HS-27A (cell line): ENCODE data around the gene REEP2.
"Not testable (repeated sequence)": the region's sequence is repeated elsewhere in the genome, so short reads cannot be mapped to it uniquely, and the experiment has no call there.

ENCODE experiments used
- DNase-seq: peaks from one replicate; pipeline ENCODE4 v3.0.0-alpha.2; 2012; ENCODE audit warnings: low read depth, missing footprints

Gene REEP2, protein sequence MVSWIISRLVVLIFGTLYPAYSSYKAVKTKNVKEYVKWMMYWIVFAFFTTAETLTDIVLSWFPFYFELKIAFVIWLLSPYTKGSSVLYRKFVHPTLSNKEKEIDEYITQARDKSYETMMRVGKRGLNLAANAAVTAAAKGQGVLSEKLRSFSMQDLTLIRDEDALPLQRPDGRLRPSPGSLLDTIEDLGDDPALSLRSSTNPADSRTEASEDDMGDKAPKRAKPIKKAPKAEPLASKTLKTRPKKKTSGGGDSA

DNA sequence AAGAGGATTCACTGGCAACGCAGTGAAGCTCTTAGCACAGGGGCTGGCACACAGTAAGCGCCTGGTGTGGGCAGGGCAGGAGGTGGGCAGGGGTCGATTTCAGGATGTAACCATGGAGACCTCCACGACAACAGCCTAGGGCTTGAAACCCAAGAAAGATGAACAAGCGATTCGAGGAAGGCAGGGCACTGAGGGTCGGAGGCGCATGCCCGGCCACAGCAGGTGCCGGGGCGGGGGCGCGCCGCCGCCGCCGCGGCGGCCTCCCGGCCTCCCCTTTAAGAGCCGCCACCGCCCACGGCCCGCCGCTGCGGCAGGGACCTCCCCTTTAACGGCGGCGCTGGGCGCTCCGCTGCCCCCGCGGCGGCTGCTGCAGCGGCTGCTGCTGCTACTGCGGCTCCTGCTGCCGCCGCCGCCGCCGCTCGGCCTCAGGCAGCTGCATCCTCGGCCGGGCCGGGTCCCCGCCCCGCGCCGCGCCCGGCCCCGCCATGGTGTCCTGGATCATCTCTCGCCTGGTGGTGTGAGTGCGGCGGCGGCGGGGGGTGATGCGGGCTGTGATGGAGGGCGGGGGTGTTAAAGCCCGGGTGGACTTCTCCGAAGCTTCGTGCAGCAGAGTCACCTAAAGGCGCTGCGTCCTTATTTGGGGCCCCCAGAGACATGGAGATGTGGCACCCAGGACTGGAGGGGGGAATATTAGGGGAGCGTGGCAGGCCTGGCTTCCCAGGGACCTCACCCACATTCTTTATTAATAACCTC is at the start of gene REEP2:
Gene REEP2, plus strand, starts transcription at position 334 of the 753 bp plus-strand sequence. Its CDS starts 152 bp downstream, at position 486.
- no peak for DNase-seq

DNA sequence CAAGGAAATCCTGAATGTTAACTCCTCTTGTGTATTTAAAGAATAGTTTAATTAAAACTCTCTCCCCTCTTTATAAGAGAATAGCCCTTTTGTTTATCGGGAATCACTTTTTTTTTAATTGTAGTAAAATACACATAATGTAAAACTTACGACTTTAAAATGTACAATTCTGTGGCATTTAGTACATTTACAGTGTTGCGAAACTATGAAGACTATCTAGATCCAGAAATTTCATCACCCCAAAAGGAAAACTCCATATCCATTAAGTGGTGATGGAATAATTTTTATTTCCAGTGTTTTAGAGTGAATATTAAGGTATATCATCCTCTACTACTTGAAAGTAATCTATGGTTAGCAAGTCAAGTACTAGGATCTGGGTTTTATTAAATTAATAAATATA is 49.5 kb upstream of the REEP2 start:
- no peak for DNase-seq

DNA sequence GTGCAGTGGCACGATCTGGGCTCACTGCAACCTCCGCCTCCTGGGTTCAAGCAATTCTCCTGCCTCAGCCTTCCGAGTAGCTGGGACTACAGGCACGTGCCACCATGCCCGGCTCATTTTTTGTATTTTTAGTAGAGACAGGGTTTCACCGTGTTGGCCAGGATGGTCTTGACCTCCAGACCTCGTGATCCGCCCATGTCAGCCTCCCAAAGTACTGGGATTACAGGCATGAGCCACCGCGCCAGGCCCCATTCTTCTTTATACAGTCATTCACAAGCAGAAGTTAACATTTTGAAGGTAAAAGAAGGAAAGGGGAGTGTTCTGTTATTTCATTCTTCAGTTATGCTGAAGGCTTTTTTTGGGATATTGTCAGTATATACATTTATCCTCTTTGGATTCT is 48.9 kb upstream of the REEP2 start:
- not testable (repeated sequence) for DNase-seq

DNA sequence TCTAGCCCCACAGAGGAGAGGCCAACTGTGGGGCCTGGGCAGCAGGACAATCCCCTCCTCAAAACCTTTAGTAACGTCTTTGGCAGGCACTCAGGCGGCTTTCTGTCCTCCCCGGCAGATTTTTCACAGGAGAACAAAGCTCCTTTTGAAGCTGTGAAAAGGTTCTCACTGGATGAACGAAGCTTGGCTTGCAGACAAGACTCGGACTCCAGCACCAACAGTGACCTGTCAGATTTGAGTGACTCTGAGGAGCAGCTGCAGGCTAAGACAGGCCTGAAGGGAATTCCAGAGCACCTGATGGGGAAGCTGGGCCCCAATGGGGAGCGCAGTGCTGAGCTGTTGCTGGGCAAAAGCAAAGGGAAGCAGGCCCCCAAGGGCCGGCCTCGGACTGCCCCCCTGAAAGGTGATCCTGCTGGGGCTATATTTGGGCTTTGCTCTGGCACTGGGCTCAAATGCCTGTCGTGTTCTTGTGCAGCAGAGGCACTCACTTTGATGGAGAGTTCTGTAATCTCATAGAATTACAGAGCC is 46.9 kb upstream of the REEP2 start:
- no peak for DNase-seq

DNA sequence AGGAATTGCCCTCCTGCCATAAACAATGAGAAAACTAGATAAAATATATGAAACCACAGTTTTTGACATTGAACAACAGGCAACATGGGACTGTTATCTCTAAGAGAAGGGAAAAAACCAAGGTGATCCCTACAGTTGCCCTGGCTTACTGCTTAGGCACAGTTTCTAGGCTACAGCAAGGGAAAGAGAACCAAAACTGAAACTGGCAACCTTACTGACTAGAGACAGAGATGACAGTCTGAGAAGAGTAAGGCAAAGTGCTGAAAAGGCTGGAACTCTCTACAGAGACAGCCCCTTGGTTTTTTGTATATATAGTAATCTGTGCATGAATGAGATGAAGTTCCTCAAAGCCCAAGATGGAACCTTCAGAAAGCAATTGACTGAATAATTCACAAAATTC is 36.2 kb upstream of the REEP2 start:
- DNase-seq: no peak

DNA sequence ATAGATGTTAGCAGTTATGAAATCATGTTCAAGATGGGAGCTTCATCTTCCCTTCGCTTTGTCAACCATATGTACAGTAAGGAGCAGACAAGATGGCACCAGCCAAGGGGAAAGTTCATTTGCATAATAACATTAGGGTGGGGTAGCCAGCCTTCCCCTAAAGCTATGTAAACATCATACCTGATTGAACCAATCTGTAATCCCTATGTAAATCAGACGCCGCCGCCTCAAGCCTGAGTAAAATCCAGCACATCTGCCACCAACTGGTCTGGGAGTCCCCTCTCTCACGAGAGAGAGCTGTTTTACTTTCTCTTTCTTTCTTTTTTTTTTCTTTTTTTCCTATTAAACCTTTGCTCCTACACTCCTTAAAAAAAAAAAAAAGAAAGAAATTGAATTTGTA is 30.8 kb upstream of the REEP2 start:
- no peak for DNase-seq

DNA sequence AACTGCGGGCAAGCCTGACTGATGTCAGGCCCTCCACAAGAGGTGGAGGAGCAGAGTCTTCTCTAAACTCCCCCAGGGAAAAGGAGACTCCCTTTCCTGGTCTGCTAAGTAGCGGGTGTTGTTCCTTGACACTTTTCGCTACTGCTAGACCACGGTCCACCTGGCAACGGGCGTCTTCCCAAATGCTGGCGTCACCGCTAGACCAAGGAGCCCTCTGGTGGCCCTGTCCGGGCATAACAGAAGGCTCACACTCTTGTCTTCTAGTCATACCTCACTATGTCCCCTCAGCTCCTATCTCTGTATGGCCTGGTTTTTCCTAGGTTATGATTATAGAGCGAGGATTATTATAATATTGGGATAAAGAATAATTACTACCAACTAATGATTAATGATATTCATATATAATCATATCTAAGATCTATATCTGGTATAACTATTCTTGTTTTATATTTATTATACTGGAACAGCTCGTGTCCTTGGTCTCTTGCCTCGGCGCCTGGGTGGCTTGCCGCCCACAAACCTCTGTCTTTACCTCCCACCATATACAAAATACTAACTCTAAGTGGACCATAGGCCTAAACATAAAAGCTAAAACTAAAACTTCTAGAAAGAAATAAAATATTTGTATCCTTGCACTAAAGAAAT is 27.7 kb upstream of the REEP2 start:
- DNase-seq: not testable (repeated sequence)

DNA sequence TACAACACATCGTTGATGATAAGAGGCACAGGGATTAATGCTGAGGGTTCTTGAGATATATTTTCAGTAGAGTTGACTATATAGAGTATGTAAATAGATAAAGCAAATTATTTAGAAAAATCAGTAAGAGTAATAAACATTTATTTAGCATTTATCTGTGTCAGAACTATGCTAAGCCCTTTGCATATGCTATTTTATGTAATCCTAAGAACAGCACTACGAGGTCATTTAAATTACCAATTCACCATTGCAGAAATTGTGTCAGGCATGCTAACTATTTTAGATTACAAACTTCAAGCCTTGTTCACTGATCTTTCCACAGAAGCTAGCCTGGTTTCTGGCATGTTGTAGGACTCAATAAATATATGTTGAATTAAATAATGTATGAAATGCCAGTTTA is 20.4 kb upstream of the REEP2 start:
- no peak for DNase-seq

DNA sequence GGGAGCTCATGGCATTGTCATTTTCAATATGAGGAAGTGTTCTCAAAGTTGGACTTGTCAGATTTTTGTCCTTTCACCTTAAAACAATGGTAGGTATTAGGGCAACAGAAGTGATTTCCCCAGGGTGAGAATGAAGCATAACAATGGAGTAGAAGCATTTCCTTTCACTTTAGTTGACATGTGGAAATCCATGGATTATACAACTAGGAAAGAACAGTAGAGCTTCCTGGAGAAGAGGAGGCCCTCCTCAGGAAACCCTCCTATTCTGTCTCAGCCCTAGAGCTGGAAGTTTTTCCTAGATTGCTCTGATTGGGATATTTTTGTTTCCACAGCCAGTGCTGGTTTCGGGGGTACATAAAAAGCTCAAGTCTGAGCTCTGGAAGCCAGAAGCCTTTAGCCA is 13.8 kb upstream of the REEP2 start:
- no peak for DNase-seq

DNA sequence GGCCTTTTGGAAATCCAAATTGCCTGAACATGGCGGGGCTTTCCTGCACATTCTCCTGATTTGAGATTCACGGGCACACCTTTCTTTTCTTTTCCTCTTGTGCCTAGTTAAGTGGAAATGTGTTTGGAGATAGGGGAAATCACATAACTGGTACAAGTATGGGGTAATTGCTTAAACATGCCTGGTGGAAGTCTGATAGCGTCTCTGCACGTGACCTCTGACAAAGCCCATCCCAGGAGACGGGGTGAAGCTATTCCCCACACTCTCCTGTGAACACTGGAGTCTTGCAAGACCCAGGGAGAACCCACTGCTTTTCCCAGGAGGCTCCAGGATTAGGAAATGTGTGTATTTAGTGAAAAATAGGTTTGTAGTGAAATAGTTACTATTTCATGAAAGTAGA is 2.9 kb upstream of the REEP2 start:
- no peak for DNase-seq

DNA sequence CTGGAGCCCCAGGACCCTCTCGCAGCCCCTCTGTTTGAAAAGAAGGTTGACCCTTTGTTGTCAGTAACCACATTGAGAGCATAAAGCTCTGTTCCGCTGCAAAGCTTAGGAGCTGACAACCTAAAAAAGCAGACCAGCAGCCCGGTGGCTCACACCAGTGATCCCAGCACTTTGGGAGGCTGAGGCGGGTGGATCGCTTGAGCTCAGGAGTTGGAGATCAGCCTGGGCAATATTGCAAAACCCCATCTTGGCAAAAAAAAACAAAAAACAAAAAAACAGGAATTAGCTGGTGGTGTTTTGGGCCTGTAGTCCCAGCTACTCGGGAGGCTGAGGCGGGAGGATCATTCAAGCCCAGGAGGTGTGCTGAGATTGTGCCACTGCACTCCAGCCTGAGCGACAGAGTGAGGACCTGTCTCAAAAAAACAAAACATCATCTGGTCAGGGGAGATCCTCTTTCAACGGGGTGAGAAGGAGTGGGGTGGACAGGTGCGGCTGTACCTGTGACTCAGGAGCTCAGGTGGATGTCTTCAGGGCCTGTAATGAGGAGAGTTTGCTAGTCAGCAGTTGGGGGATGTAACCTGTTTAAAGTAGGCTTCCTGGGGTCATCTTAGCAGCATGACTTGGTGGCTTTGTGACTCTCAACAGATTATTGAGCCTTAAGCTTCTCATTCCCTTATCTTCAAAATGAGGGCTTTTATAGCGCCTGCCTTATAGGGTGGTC is 694 bp upstream of the REEP2 start:
- no peak for DNase-seq

DNA sequence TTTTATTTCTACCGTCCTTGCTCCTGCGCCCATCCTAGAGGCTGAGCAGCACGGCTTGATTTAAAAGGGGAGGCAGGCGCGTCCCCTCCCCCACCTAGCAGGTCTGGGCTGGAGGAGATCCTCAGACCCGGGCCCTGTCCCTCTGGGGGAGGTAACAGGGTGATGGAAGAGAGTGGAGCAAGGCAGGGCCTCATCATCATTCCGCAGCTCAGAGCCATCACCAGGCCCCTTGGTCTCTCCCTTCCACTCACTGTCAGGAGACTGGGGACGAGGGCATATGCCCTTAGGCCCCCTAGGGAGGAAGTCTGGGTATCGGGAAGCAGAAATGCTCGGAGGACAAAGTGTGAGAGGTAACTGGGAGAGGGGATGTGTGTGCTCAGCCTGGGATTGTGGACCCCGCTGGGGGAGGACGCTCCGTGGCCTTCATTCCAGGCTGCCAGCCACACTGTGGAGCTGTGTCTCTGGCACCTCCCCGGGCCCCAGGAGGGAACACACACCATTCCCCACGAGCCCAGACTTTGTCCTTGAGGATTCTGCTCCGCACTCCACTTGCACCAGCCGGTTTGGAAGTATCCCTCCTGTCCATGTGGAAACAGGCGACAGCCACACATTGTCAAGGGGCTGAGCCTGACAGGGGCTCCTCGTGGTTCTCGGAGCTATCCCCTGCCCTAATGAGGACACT is 761 bp downstream of the REEP2 start:
- no peak for DNase-seq

DNA sequence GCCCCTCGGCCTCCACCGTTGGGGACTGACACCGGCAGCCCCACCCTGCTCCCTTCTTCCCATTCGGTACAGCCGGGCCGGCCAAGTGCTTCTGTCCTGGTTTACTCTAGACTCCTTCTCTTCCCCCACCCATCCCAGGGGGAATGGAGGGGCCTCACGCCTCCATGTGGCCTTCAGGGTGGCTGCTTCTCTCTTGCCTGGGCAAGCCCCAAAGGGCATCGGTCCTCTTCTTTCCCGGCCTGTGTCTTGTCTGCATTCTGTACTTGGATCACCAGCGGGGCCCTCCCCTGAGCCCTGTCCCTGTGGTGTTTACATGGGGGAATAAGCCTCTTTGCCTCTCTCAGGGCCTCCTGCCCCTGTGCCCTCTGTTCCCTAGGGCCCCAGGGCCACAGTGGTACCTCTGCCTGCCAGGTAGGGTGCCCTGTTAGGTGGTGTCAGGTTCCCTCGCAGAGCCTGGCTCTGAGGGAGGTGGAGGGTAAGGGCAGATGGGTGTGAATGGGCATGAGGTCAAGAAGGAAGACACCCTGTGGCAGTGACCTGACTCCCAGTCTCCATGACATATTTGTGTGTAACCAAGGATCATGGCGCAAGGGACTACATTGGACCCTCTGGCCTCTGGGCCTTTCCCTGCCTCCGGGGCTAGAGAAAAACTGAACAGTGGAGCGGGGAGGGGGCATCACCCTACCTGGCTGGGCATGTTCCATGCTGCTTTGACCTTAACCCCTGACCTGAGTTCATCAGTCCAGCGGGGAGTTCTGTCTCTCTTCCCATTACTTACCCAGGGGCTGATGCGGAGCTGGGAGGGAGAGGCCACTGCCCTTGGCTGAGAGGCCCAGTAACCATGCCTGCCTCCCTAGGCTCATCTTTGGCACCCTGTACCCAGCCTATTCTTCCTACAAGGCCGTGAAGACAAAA is 1.6 kb downstream of the REEP2 start:
- DNase-seq: no peak

DNA sequence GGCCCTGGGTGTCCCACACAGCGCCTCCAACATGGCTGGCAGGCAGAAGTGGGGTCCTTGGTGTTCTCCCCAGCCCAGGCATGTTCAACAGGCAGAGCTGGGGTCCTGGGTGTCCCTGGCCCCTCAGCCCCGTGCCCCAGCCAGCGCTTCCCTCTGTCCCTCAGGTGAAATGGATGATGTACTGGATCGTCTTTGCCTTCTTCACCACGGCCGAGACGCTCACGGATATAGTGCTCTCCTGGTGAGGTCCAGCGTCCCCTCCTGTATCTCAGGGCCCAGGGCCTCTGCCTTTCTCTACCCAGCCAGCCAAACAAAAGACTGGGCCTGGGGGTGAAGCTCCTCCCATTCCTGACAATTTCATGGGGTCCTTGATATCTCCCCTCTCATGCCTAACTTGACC is 2.4 kb downstream of the REEP2 start:
- no peak for DNase-seq

DNA sequence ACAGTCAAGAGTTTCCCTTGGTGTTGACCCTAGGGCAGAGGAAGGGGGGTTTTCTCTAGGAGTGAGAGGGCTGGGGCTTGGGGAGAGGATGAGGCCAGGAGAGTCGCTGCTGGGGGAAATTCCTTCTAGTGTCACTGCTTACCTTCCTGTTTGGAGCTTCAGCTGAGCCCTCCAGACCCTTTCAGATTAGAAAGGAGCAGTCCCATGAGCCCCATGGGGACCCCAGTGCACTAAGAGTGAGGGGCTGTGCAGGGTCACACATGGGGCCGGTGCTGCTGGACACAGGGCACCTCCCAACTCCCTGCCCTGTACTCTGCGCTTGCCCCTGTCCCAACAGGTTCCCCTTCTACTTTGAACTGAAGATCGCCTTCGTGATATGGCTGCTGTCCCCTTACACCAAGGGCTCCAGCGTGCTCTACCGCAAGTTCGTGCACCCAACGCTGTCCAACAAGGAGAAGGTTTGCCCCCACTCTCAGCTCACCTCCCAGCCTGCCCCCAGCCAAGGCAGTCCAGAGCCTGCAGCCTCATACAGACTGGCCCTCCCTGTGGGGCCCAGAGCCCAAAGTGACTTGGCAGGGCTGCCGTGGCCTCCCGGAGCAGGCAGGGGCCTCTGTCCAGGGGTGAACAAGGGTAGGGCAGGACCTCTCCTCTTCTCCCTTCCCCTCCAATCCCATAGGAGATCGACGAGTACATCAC is 5.4 kb downstream of the REEP2 start:
- DNase-seq: no peak

DNA sequence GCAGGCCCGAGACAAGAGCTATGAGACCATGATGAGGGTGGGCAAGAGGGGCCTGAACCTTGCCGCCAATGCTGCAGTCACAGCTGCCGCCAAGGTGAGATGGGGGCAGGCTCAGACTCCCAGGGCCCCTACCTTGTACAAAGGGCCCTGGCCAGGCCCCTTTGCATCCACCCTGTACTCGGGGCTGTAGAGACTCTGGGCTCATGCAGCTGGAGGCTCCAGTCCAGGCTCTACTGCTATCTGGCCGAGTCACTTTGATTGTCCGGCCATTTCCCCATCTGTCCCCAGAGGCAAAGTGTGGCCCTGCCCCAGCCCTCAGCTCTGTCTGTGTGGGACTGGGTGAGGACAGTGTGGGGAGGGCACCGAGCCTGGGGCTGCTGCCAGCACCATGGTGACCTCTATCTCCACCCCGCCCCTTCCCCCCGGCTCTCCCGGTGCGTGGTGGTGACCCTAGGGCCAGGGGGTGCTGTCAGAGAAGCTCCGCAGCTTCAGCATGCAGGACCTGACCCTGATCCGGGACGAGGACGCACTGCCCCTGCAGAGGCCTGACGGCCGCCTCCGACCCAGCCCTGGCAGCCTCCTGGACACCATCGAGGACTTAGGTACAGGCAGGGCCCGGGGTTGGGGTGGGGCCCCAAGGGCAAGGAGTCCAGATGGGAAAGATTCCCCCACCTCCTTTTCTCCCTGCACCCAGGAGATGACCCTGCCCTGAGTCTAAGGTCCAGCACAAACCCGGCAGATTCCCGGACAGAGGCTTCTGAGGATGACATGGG is 6.1 kb downstream of the REEP2 start:
- DNase-seq: no peak

DNA sequence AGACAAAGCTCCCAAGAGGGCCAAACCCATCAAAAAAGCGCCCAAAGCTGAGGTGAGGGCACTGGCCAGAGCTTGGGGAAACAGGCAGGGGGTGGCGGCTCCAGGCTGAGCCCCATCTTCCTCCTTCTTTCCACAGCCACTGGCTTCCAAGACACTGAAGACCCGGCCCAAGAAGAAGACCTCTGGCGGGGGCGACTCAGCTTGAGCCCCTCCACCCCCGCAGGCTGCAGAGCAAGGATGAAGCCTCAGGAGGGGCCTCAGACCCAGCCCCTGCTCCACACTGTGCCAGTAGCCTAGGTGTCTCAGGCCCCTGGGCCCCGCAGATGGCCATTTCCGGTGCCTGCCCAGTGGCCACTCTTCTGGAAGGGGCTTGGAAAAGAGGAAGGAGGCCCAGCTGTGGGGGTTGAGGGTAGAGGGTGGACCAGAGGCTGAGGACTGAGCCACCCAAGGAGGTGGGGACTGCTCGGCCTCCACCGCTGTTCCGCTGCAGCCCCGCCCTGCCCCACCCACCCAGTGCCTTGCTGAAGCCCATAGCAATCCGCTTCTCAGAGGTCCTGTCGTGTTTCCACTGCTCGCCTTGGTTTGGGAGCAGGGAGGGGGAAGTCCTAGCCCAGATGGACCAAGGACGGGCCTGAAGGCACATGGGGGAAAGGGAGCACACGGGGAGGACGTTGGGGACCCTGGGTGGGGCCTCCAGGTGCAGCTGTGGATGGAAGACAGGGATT is 6.9 kb downstream of the REEP2 start:
- DNase-seq: no peak

DNA sequence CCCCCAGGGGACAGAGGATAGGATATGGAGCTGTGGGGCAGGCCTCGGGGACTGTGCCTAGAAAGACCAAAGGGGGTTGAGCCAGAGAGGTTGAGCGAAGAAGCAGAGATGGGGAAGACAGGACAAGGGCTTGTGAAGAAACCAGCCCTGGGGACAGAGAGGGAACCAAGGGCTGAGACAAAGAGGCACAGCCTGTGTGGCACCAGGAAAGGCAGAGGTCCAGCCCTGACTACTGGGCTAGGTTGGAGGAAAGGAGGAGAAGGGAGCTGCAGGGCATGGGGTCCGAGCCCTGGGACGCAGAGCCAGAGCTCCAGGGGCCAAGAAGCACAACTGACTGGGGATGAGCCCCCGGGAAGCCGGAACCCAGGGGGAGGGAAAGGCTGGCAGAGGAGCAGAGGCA is 9.2 kb downstream of the REEP2 start:
- no peak for DNase-seq
